Thyroid gland (tissue), 4 donors: ENCODE measurements around the gene PCDHB6.
A peak's percentile ranks its signal among the peaks of the same experiment; 100 is the strongest.

Experiments
- POLR2A ChIP-seq, 2 donors: fragments of 450-650 bp; IDR thresholded peaks; one replicate each; pipeline ENCODE4 v1.6.1; 2017; ENCODE audit warnings: antibody characterized with exemption in 2 of 2, mild to moderate bottlenecking in 2 of 2, moderate library complexity in 1 of 2
- TF ChIP-seq, protein P1 (sequence below), 6 experiments: fragments of 200-600 bp in 3 of 6; fragments of 450-650 bp in 3 of 6; sonication (generic) in 3 of 6; IDR thresholded peaks; one replicate each; pipeline ENCODE4 v1.5.1; 2016 to 2019; ENCODE audit warnings: antibody characterized with exemption in 6 of 6, mild to moderate bottlenecking in 2 of 6, inconsistent platforms in 1 of 6, moderate library complexity in 1 of 6

DNA sequence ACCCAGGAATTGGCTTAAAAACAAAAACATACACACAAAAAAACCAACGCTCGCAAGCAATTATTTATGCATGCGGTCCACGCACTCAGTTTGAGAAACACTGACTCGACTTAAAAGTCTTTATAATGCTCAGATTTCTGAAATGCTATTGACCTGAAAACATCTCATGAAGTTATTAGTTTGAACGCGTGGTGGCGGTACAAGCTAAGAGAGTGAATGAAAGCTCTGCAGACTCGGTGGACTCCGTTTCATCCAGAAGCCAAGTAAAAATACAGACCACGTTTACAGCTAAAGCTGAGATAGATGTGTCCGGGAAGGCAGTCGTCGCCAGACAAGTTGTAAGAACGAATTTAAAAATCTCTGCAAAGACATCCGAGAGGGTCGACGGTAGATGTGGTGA, at the start of gene PCDHB6:
- TF ChIP-seq, protein P1, sequence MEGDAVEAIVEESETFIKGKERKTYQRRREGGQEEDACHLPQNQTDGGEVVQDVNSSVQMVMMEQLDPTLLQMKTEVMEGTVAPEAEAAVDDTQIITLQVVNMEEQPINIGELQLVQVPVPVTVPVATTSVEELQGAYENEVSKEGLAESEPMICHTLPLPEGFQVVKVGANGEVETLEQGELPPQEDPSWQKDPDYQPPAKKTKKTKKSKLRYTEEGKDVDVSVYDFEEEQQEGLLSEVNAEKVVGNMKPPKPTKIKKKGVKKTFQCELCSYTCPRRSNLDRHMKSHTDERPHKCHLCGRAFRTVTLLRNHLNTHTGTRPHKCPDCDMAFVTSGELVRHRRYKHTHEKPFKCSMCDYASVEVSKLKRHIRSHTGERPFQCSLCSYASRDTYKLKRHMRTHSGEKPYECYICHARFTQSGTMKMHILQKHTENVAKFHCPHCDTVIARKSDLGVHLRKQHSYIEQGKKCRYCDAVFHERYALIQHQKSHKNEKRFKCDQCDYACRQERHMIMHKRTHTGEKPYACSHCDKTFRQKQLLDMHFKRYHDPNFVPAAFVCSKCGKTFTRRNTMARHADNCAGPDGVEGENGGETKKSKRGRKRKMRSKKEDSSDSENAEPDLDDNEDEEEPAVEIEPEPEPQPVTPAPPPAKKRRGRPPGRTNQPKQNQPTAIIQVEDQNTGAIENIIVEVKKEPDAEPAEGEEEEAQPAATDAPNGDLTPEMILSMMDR (IDR thresholded peaks at IDR 0.05): peak in 1 of 6 experiments; percentile 7
- no peak for TF ChIP-seq POLR2A (IDR thresholded peaks at IDR 0.05)
